ENCODE measurements around the gene ANAPC13. TPM values are rescaled to one million over a fixed set of nuclear protein-coding genes. Genes with fewer than 3 reads are reported as not detected.

ANAPC13 gene
- total and polyA plus RNA-seq, 7 donors: 46.7 to 88.9 (median 59.0) TPM

DNA sequence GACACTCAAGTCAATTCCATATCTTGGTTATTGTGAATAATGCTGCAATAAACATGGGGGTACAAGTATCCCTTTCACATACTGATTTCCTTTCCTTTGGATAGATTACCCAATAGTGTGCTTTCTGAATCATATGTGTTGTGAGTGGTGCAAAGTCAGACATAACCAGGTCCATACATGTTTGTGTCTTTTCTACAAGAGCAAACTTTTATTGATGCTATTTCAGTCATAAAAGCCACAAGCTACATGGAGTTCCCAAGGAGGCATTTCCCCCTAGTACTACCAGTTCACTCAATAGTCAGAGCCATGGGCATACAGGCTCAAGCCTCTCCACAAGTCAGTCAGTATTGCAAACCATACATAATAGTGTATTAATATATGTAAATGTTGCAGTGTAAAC is 10.2 kb upstream of the ANAPC13 start:
- no peak overlapping the region for H3K4me3 ChIP-seq
- H3K27ac ChIP-seq: no peak overlapping the region
- peaks cover 0 to 23% (median 0%) of the 10 kb centered on the region in 4 donors for H3K36me3 ChIP-seq
- no peaks in the 10 kb centered on the region for H3K27me3 ChIP-seq
- no peak for DNase-seq
- H3K9me3 ChIP-seq: no peaks in the 10 kb centered on the region
- no peaks in the 10 kb centered on the region for H3K4me1 ChIP-seq
- TF ChIP-seq POLR2A (IDR thresholded peaks at IDR 0.05): no peak
- no peak for TF ChIP-seq POLR2AphosphoS5 (IDR thresholded peaks at IDR 0.05)
- TF ChIP-seq, protein P1, sequence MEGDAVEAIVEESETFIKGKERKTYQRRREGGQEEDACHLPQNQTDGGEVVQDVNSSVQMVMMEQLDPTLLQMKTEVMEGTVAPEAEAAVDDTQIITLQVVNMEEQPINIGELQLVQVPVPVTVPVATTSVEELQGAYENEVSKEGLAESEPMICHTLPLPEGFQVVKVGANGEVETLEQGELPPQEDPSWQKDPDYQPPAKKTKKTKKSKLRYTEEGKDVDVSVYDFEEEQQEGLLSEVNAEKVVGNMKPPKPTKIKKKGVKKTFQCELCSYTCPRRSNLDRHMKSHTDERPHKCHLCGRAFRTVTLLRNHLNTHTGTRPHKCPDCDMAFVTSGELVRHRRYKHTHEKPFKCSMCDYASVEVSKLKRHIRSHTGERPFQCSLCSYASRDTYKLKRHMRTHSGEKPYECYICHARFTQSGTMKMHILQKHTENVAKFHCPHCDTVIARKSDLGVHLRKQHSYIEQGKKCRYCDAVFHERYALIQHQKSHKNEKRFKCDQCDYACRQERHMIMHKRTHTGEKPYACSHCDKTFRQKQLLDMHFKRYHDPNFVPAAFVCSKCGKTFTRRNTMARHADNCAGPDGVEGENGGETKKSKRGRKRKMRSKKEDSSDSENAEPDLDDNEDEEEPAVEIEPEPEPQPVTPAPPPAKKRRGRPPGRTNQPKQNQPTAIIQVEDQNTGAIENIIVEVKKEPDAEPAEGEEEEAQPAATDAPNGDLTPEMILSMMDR (IDR thresholded peaks at IDR 0.05): no peak
- no peak for TF ChIP-seq EP300 (IDR thresholded peaks at IDR 0.05)
- intact Hi-C loops (cut with DNase I): no loop called here

DNA sequence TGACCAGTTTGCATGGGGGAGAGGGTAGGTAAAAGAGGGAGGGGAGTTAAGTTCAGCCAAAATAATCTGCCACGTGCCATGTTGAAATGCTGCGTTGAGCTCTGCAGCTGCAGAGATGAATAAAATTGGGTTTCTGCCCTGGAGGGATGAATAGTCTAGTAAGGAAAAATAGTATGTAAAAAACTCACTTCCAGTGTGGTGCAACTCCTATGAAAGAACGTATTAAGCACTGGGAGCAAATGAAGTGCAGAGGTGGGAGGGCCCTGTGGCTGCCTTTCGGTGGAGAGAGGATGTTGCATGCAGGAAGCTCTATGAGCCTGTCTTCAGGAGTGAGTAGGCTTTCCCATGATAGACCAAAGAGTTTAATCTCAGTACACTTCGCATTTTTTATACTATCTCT is 8.7 kb upstream of the ANAPC13 start:
- intact Hi-C loops (cut with DNase I): no loop called here
- no peak for DNase-seq
- Histone ChIP-seq H3K27me3 (no peaks in the 10 kb centered on the region), H3K27ac (no peak overlapping the region), H3K36me3 (peaks cover 0 to 23% (median 0%) of the 10 kb centered on the region in 4 donors), H3K9me3 (no peaks in the 10 kb centered on the region), H3K4me1 (no peaks in the 10 kb centered on the region), H3K4me3 (no peak overlapping the region)
- 86 to 91% methylated on average over 5 of the region's 5 CpGs for WGBS, 2 donors
- TF ChIP-seq POLR2A (IDR thresholded peaks at IDR 0.05): no peak
- TF ChIP-seq, protein P1 (IDR thresholded peaks at IDR 0.05): no peak

DNA sequence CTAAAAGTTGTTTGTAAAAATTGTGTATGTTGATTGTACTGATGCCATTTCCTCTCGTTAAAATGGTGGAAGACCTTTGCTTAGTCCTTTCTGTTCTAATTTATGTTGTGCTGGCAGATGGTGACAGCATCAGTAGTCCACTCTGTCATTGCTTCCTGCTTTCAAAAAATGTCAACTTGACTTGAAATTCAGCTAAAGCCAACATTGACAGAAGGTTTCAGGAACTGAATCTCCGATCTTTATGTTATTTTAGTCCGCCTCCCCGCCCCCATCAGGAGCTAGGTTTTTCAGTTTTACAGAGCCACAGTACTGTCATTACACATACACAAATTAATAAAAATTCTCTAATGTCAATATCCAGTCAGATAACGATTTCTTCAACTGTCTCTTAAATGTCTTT is 1.6 kb upstream of the ANAPC13 start:
- Histone ChIP-seq H3K27me3 (no peaks in the 10 kb centered on the region), H3K27ac (peak overlapping the region in 3 of 4 donors; percentile 94 to 97 (median 96)), H3K9me3 (no peaks in the 10 kb centered on the region), H3K36me3 (peaks cover 0 to 5% (median under 1%) of the 10 kb centered on the region in 4 donors), H3K4me1 (peaks cover 0 to 41% (median 32%) of the 10 kb centered on the region in 4 donors), H3K4me3 (peak overlapping the region in 3 of 4 donors; percentile 59 to 81 (median 72))
- WGBS, 2 donors: 46 to 48% methylated on average over 5 of the region's 5 CpGs
- intact Hi-C loops (cut with DNase I): loop anchor here (5.0 kb wide), 4 partner anchors 115 to 1765 kb away; partner anchors contain the start of genes AMOTL2, CDV3 and NPHP3
- TF ChIP-seq EP300 (IDR thresholded peaks at IDR 0.05): no peak
- TF ChIP-seq, protein P1 (IDR thresholded peaks at IDR 0.05): no peak
- TF ChIP-seq POLR2A (IDR thresholded peaks at IDR 0.05): no peak
- TF ChIP-seq POLR2AphosphoS5 (IDR thresholded peaks at IDR 0.05): peak in 1 of 4 donors; percentile 15
- DNase-seq: no peak

- DNase-seq: no peak
- H3K27me3 ChIP-seq: no peaks in the 10 kb centered on the region
- H3K4me3 ChIP-seq: peak overlapping the region; percentile 59 to 81 (median 75)
- H3K27ac ChIP-seq: peak overlapping the region; percentile 94 to 97 (median 96)
- TF ChIP-seq, protein P1 (IDR thresholded peaks at IDR 0.05): no peak
- TF ChIP-seq EP300 (IDR thresholded peaks at IDR 0.05) (no peak), POLR2A (IDR thresholded peaks at IDR 0.05) (no peak), POLR2AphosphoS5 (IDR thresholded peaks at IDR 0.05) (no peak)
- peaks cover 1 to 13% (median 5%) of the 10 kb centered on the region in 4 donors for H3K36me3 ChIP-seq
- peaks cover 0 to 41% (median 32%) of the 10 kb centered on the region in 4 donors for H3K4me1 ChIP-seq
- H3K9me3 ChIP-seq: no peaks in the 10 kb centered on the region
- WGBS, 2 donors: 1% methylated on average over 17 of the region's 17 CpGs
- intact Hi-C loops (cut with DNase I): loop anchor here (5.0 kb wide), 4 partner anchors 114 to 1764 kb away; partner anchors contain the start of genes AMOTL2, CDV3 and NPHP3
These were observed 824 bp upstream of the ANAPC13 start for GRCh38 chr3:134486577-134487041.

Data from sigmoid colon (tissue), 7 donors.